GM12878 (cell line): ENCODE results near the gene MSH2. TPM values are rescaled to one million over a fixed set of nuclear protein-coding genes. Genes with fewer than 3 reads are reported as not detected.

ENCODE experiments used
- ATAC-seq: fragments of 200-7000 bp; cut with Tn5 transposase; 3 replicates; pipeline ENCODE4 v1.9.1; 2020; ENCODE audit warnings: mild to moderate bottlenecking, moderate library complexity
- BruUV-seq: library from RNA; stranded (reverse); fragments of 400-500 nt; replicated peaks from 2 replicates; lab custom pipeline; 2021; lab: Mats Ljungman, UMichigan
- CTCF ChIA-PET: fragments of 300-600 bp; sonication (Branson Sonifier 250); formaldehyde crosslinking; extraction: SDS; loops from one replicate; lab custom pipeline; 2021; ENCODE audit warnings: inconsistent platforms; lab: Yijun Ruan, JAX
- POLR2A ChIA-PET: fragments of 350-600 bp; formaldehyde crosslinking; extraction: SDS; loops from one replicate; lab custom pipeline; 2021; ENCODE audit warnings: inconsistent platforms; lab: Charles Lee
- RAD21 ChIA-PET: fragments of 300-600 bp; sonication (Branson Sonifier 250); formaldehyde crosslinking; loops from one replicate; lab custom pipeline; 2023; ENCODE audit warnings: antibody characterized with exemption; ENCODE audit not compliant: unreplicated experiment; lab: Charles Lee
- SMC1A ChIA-PET: fragments of 300-600 bp; sonication (Branson Sonifier 250); formaldehyde crosslinking; loops from one replicate; lab custom pipeline; 2023; ENCODE audit not compliant: unreplicated experiment, uncharacterized antibody; lab: Charles Lee
- DNase-seq: peaks from one replicate; pipeline ENCODE4 v3.0.0-alpha.2; 2011; ENCODE audit warnings: low read depth, low spot score
- FAIRE-seq: peaks from 3 replicates; lab custom pipeline; 2011; peaks lifted over from hg19 to GRCh38; lab: Jason Lieb, UNC
- H2AFZ ChIP-seq: 2 replicates; pipeline ENCODE4 v1.6.0; 2011; ENCODE audit warnings: low read depth, low read length, control low read depth; ENCODE audit not compliant: control insufficient read depth
- H3K27ac ChIP-seq: 2 replicates; pipeline ENCODE4 v1.5.1; 2011; ENCODE audit warnings: control low read depth; ENCODE audit not compliant: control insufficient read depth, insufficient read depth
- H3K27me3 ChIP-seq, 2 experiments: replicated peaks in 1 of 2; 2 replicates each; pipeline versions ENCODE4 v1.6.0 to v1.6.1; 2011; ENCODE audit warnings: low read length in 1 of 2; ENCODE audit not compliant: control insufficient read depth in 2 of 2, insufficient read depth in 2 of 2
- H3K36me3 ChIP-seq, 2 experiments: 2 replicates each; pipeline ENCODE4 v1.5.1; 2011; ENCODE audit warnings: low read length in 1 of 2; ENCODE audit not compliant: control insufficient read depth in 2 of 2, insufficient read depth in 2 of 2
- H3K4me1 ChIP-seq: 2 replicates; pipeline ENCODE4 v1.6.1; 2011; ENCODE audit warnings: mild to moderate bottlenecking, low read length, moderate library complexity, mixed read lengths; ENCODE audit not compliant: control insufficient read depth, insufficient read depth
- H3K4me2 ChIP-seq: 2 replicates; pipeline ENCODE4 v1.6.0; 2011; ENCODE audit warnings: control low read depth; ENCODE audit not compliant: control insufficient read depth, insufficient read depth
- H3K4me3 ChIP-seq: fragments of 200-600 bp; sonication (generic); 2 replicates; pipeline ENCODE4 v1.5.1; 2016
- H3K79me2 ChIP-seq: 2 replicates; pipeline ENCODE4 v1.6.0; 2011; ENCODE audit warnings: low read length; ENCODE audit not compliant: control insufficient read depth, insufficient read depth
- H3K9ac ChIP-seq: 2 replicates; pipeline ENCODE4 v1.8.0; 2011; ENCODE audit warnings: low read length, control low read depth, mixed read lengths; ENCODE audit not compliant: control insufficient read depth, insufficient read depth
- H3K9me3 ChIP-seq: replicated peaks from 3 replicates; pipeline ENCODE4 v1.5.1; 2011; ENCODE audit warnings: mild to moderate bottlenecking, low read length; ENCODE audit not compliant: control insufficient read depth, insufficient read depth
- H4K20me1 ChIP-seq: 2 replicates; pipeline ENCODE4 v1.6.0; 2011; ENCODE audit not compliant: control insufficient read depth, insufficient read depth
- ASH2L ChIP-seq: fragments of 300-600, 200-600 bp; sonication (generic); IDR thresholded peaks from 2 replicates; pipeline ENCODE4 v1.6.1; 2017; ENCODE audit warnings: low read depth, mild to moderate bottlenecking, borderline replicate concordance
- CHD1 ChIP-seq: IDR thresholded peaks from 2 replicates; pipeline ENCODE4 v1.6.1; 2012; ENCODE audit warnings: low read depth, low read length, improper control_type of control experiment
- CREM ChIP-seq: IDR thresholded peaks from 2 replicates; pipeline ENCODE4 v1.6.1; 2014; ENCODE audit warnings: antibody characterized with exemption, low read depth
- E2F8 ChIP-seq: fragments of 450-650 bp; IDR thresholded peaks from 2 replicates; pipeline ENCODE4 v1.6.1; 2018; ENCODE audit warnings: mild to moderate bottlenecking, low read depth, moderate library complexity; ENCODE audit not compliant: partially characterized antibody
- KLF5 ChIP-seq: fragments of 450-650 bp; IDR thresholded peaks from 2 replicates; pipeline ENCODE4 v1.6.1; 2014; ENCODE audit warnings: mild to moderate bottlenecking; ENCODE audit not compliant: partially characterized antibody
- NFIC ChIP-seq: IDR thresholded peaks from 2 replicates; pipeline ENCODE4 v1.6.1; 2012; ENCODE audit warnings: low read depth, mild to moderate bottlenecking, inconsistent platforms, low read length, moderate library complexity
- NR2C2 ChIP-seq: IDR thresholded peaks from 2 replicates; pipeline ENCODE4 v1.6.1; 2011; ENCODE audit warnings: borderline replicate concordance, low read depth; ENCODE audit not compliant: control insufficient read depth, insufficient read length
- NRF1 ChIP-seq: conservative IDR thresholded peaks from 2 replicates; pipeline ENCODE4 v1.6.1; 2011; ENCODE audit warnings: mild to moderate bottlenecking, low read depth, low read length, improper control_type of control experiment
- PAX5 ChIP-seq: IDR thresholded peaks from 2 replicates; pipeline ENCODE4 v1.6.1; 2011; ENCODE audit warnings: low read depth, low read length, borderline replicate concordance
- RCOR1 ChIP-seq: conservative IDR thresholded peaks from 2 replicates; pipeline ENCODE4 v1.6.1; 2012; ENCODE audit warnings: low read depth, low read length, improper control_type of control experiment
- SMAD1 ChIP-seq: fragments of 450-650 bp; IDR thresholded peaks from 2 replicates; pipeline ENCODE4 v1.6.1; 2018; ENCODE audit warnings: mild to moderate bottlenecking, low read depth; ENCODE audit not compliant: partially characterized antibody
- SP1 ChIP-seq: IDR thresholded peaks from one replicate; pipeline ENCODE4 v1.6.1; 2011; ENCODE audit warnings: low read depth, low read length
- SREBF2 ChIP-seq: IDR thresholded peaks from 2 replicates; pipeline ENCODE4 v1.6.1; 2012; ENCODE audit warnings: mild to moderate bottlenecking, low read length
- STAT1 ChIP-seq: fragments of 450-650 bp; conservative IDR thresholded peaks from 2 replicates; pipeline ENCODE4 v1.6.1; 2014; ENCODE audit warnings: antibody characterized with exemption, mild to moderate bottlenecking
- TCF3 ChIP-seq: IDR thresholded peaks from 2 replicates; pipeline ENCODE4 v1.6.1; 2012; ENCODE audit warnings: low read depth, mild to moderate bottlenecking, low read length, borderline replicate concordance; ENCODE audit not compliant: insufficient read depth
- YY1 ChIP-seq: IDR thresholded peaks from 2 replicates; pipeline ENCODE4 v1.6.1; 2011; ENCODE audit warnings: low read depth, mild to moderate bottlenecking, low read length
- ZNF217 ChIP-seq: fragments of 450-650 bp; IDR thresholded peaks from 2 replicates; pipeline ENCODE4 v1.6.1; 2017; ENCODE audit warnings: antibody characterized with exemption, mild to moderate bottlenecking
- ZNF687 ChIP-seq: fragments of 450-650 bp; IDR thresholded peaks from 2 replicates; pipeline ENCODE4 v1.6.1; 2017; ENCODE audit warnings: mild to moderate bottlenecking, moderate library complexity
- WGBS: methylation state at CpG from one replicate; pipeline ENCODE4 v1.1.6; 2016; ENCODE audit warnings: low lambda C conversion rate; ENCODE audit not compliant: insufficient replicate concordance, insufficient coverage; ENCODE audit errors: missing lambda C conversion rate; 5-methylcytosine and 5-hydroxymethylcytosine counted together
- in situ Hi-C: fragments of 300-500 bp; cut with MboI; formaldehyde crosslinking; loops from 9 replicates; pipeline ENCODE4 v1.14.3; 2018; ENCODE audit warnings: mixed read lengths
- intact Hi-C: fragments of 100-400 bp; cut with micrococcal nuclease; formaldehyde crosslinking; loops from one replicate; pipeline ENCODE4 v1.14.2; 2022; ENCODE audit not compliant: unreplicated experiment
- polyA plus RNA-seq, 11 experiments: library from polyadenylated mRNA; depleted of rRNA in 4 of 11; unstranded in 6 of 11; stranded (reverse) in 5 of 11; fragments of >200 nt; fragmentation: Nextera tagmentation in 4 of 11; fragmentation: Illumina TruSeq in 1 of 11; extraction: Ambion mirVana in 4 of 11; extraction: Trizol in 1 of 11; gene quantifications; 1 replicate in 1 of 11; 2 replicates in 10 of 11; pipeline versions ENCODE4 v1.2.1 to v1.2.3, GENCODE V29; 2011 to 2016; ENCODE audit warnings: inconsistent platforms in 2 of 11, missing spikeins in 2 of 11, low read depth in 1 of 11
- total RNA-seq, 4 experiments: library from RNA; depleted of rRNA in 3 of 4; stranded (reverse); fragments of >200 nt in 3 of 4; fragmentation: Illumina TruSeq in 1 of 4; extraction: Trizol in 1 of 4; gene quantifications; 2 replicates each; pipeline versions ENCODE4 v1.2.1 to v1.2.3, GENCODE V29; 2013 to 2021

Gene MSH2
- total and polyA plus RNA-seq, 10 of the 15 experiments (the other 5 are each of a cell fraction or from before 2014, with no cell fraction given): 24.3 to 94.4 (median 55.5) TPM

- Histone ChIP-seq H4K20me1 (no peaks in the 10 kb centered on the region), H3K4me1 (peaks cover 25% of the 10 kb centered on the region)
- DNase-seq (no peak), FAIRE-seq (no peak)
- TF ChIP-seq ZNF687 (no peak), TCF3 (no peak), NRF1 (no peak), RCOR1 (no peak), CHD1 (no peak), NFIC (no peak), YY1 (no peak), SREBF2 (no peak), PAX5 (no peak), SP1 (no peak), E2F8 (no peak), STAT1 (no peak), NR2C2 (no peak), SMAD1 (no peak), CREM (no peak), KLF5 (no peak), ASH2L (no peak), ZNF217 (no peak)
- TF ChIP-seq, all 136 proteins: peak for 0
- intact Hi-C loops: no loop called here
- no TSS peak for BruUV-seq
- SMC1A ChIA-PET: interaction anchor here (1.3 kb wide), 1 partner anchor 20 kb away, joined by 4 read pairs; no protein-coding TSS in a partner anchor
- CTCF ChIA-PET: interaction anchor here (1.3 kb wide), 1 partner anchor 261 kb away, joined by 3 read pairs; no protein-coding TSS in a partner anchor
- in situ Hi-C loops: no loop called here
- RAD21 ChIA-PET: no interaction called here
- ATAC-seq: no peak
- H3K79me2 ChIP-seq: no peaks in the 10 kb centered on the region
- peaks cover 17% of the 10 kb centered on the region for H3K9me3 ChIP-seq
- no peak overlapping the region for H3K4me2 ChIP-seq
- H3K9ac ChIP-seq: no peak overlapping the region
- H2AFZ ChIP-seq: no peak overlapping the region
- WGBS: 90% methylated on average over 5 of the region's 5 CpGs
- H3K4me3 ChIP-seq: no peak overlapping the region
- no peak overlapping the region for H3K27ac ChIP-seq
- no peaks in the 10 kb centered on the region for H3K27me3 ChIP-seq
- POLR2A ChIA-PET: no interaction called here
- no peaks in the 10 kb centered on the region for H3K36me3 ChIP-seq
These were observed 103.5 kb downstream of the MSH2 start for GRCh38 chr2:47506436-47506835.
